ENCODE data around the gene EPSTI1. TPM values are rescaled to one million over a fixed set of nuclear protein-coding genes. Genes with fewer than 3 reads are reported as not detected.

The EPSTI1 gene
- total RNA-seq, 1 donor from 2014 or later: 13.2 TPM

- Mint-ChIP-seq H3K27me3 (ENCODE audit: unreplicated experiment) (no peaks in the 10 kb centered on the region), H3K27ac (ENCODE audit: unreplicated experiment) (peak overlapping the region; percentile 76), H3K36me3 (ENCODE audit: unreplicated experiment) (no peaks in the 10 kb centered on the region), H3K4me3 (ENCODE audit: unreplicated experiment) (no peak overlapping the region), H3K4me1 (ENCODE audit: unreplicated experiment) (peaks cover 72% of the 10 kb centered on the region), H3K9me3 (ENCODE audit: unreplicated experiment) (peaks cover 10% of the 10 kb centered on the region)
- TF ChIP-seq CTCF (IDR thresholded peaks at IDR 0.05): no peak
- no peak for DNase-seq (ENCODE audit: extremely low spot score, unreplicated experiment)
These were observed 13.6 kb upstream of the EPSTI1 start for GRCh38 chr13:43005460-43006236.

- peak overlapping the region; percentile 18 for H3K27ac Mint-ChIP-seq (ENCODE audit: unreplicated experiment)
- no peak for DNase-seq (ENCODE audit: extremely low spot score, unreplicated experiment)
- no peak for TF ChIP-seq CTCF (IDR thresholded peaks at IDR 0.05)
- H3K27me3 Mint-ChIP-seq (ENCODE audit: unreplicated experiment): no peaks in the 10 kb centered on the region
- H3K9me3 Mint-ChIP-seq (ENCODE audit: unreplicated experiment): peaks cover 10% of the 10 kb centered on the region
- H3K4me3 Mint-ChIP-seq (ENCODE audit: unreplicated experiment): no peak overlapping the region
- H3K4me1 Mint-ChIP-seq (ENCODE audit: unreplicated experiment): peaks cover 59% of the 10 kb centered on the region
- H3K36me3 Mint-ChIP-seq (ENCODE audit: unreplicated experiment): no peaks in the 10 kb centered on the region
These were observed 11.7 kb upstream of the EPSTI1 start for GRCh38 chr13:43003729-43004128.

- Mint-ChIP-seq H3K4me1 (ENCODE audit: unreplicated experiment) (peaks cover 52% of the 10 kb centered on the region), H3K27me3 (ENCODE audit: unreplicated experiment) (no peaks in the 10 kb centered on the region), H3K9me3 (ENCODE audit: unreplicated experiment) (peaks cover 10% of the 10 kb centered on the region), H3K4me3 (ENCODE audit: unreplicated experiment) (no peak overlapping the region), H3K36me3 (ENCODE audit: unreplicated experiment) (no peaks in the 10 kb centered on the region), H3K27ac (ENCODE audit: unreplicated experiment) (peak overlapping the region; percentile 35)
- no peak for DNase-seq (ENCODE audit: extremely low spot score, unreplicated experiment)
- no peak for TF ChIP-seq CTCF (IDR thresholded peaks at IDR 0.05)
These were observed 11.0 kb upstream of the EPSTI1 start for GRCh38 chr13:43003010-43003409.

GRCh38 chr13:43002021-43002420 lies 10.0 kb upstream of the EPSTI1 start:
- Mint-ChIP-seq H3K9me3 (ENCODE audit: unreplicated experiment) (peaks cover 10% of the 10 kb centered on the region), H3K27ac (ENCODE audit: unreplicated experiment) (peak overlapping the region; percentile 57), H3K4me3 (ENCODE audit: unreplicated experiment) (no peak overlapping the region), H3K4me1 (ENCODE audit: unreplicated experiment) (peaks cover 52% of the 10 kb centered on the region), H3K27me3 (ENCODE audit: unreplicated experiment) (no peaks in the 10 kb centered on the region), H3K36me3 (ENCODE audit: unreplicated experiment) (no peaks in the 10 kb centered on the region)
- no peak for TF ChIP-seq CTCF (IDR thresholded peaks at IDR 0.05)
- no peak for DNase-seq (ENCODE audit: extremely low spot score, unreplicated experiment)

- H3K4me3 Mint-ChIP-seq (ENCODE audit: unreplicated experiment): no peak overlapping the region
- peaks cover 10% of the 10 kb centered on the region for H3K9me3 Mint-ChIP-seq (ENCODE audit: unreplicated experiment)
- no peak for TF ChIP-seq CTCF (IDR thresholded peaks at IDR 0.05)
- H3K27ac Mint-ChIP-seq (ENCODE audit: unreplicated experiment): no peak overlapping the region
- no peaks in the 10 kb centered on the region for H3K27me3 Mint-ChIP-seq (ENCODE audit: unreplicated experiment)
- H3K4me1 Mint-ChIP-seq (ENCODE audit: unreplicated experiment): peaks cover 53% of the 10 kb centered on the region
- no peaks in the 10 kb centered on the region for H3K36me3 Mint-ChIP-seq (ENCODE audit: unreplicated experiment)
- DNase-seq (ENCODE audit: extremely low spot score, unreplicated experiment): no peak
These were observed 8.6 kb upstream of the EPSTI1 start for GRCh38 chr13:43000676-43001075.

Data from osteocyte (in vitro differentiated cells).